Caki2 (cell line): ENCODE results near the gene RANBP1. TPM values are rescaled to one million over a fixed set of nuclear protein-coding genes. Genes with fewer than 3 reads are reported as not detected.

Experiments used
- DNase-seq: peaks from one replicate; pipeline ENCODE4 v3.0.0-alpha.2; 2015; ENCODE audit warnings: low read depth
- in situ Hi-C: cut with HindIII; loops from 2 replicates; pipeline ENCODE4 v1.10.0; 2016; ENCODE audit warnings: low sequenced_read_pairs, low pct_unique_long_range_greater_than_20kb, mixed read lengths
- total RNA-seq: library from RNA; depleted of rRNA; stranded (reverse); fragments of >200 nt; shearing (Covaris generic); gene quantifications from 2 replicates; pipeline ENCODE4 v1.2.3, GENCODE V29; 2014; ENCODE audit warnings: low replicate concordance

RANBP1 gene
- total RNA-seq, 1 experiment from 2014 or later = 816 TPM

GRCh38 chr22:20105456-20106204 is 10.3 kb upstream of the RANBP1 start:
- in situ Hi-C loops = no loop called here
- no peak for DNase-seq

GRCh38 chr22:20106205-20106848 is 9.6 kb upstream of the RANBP1 start:
- no peak for DNase-seq
- in situ Hi-C loops = no loop called here

GRCh38 chr22:20106849-20107237 is 9.1 kb upstream of the RANBP1 start:
- in situ Hi-C loops = no loop called here
- DNase-seq = no peak

GRCh38 chr22:20107471-20107901 is 8.4 kb upstream of the RANBP1 start:
- in situ Hi-C loops = no loop called here
- DNase-seq = no peak

- in situ Hi-C loops = no loop called here
Measured at GRCh38 chr22:20107951-20108756, 7.8 kb upstream of the RANBP1 start.

GRCh38 chr22:20108757-20109230 is 7.1 kb upstream of the RANBP1 start:
- in situ Hi-C loops = no loop called here
- no peak for DNase-seq

More at GRCh38 chr22:20107951-20108756, 7.8 kb upstream of the RANBP1 start:
- DNase-seq = no peak

- DNase-seq = no peak
- in situ Hi-C loops = no loop called here
Measured at GRCh38 chr22:20109411-20110358, 6.2 kb upstream of the RANBP1 start.

- in situ Hi-C loops = no loop called here
- DNase-seq = no peak
Measured at GRCh38 chr22:20110359-20110985, 5.4 kb upstream of the RANBP1 start.

- peak; percentile 40 for DNase-seq
- in situ Hi-C loops = no loop called here
Measured at GRCh38 chr22:20111045-20111688, 4.7 kb upstream of the RANBP1 start.

GRCh38 chr22:20111689-20112622 is 3.9 kb upstream of the RANBP1 start:
- no peak for DNase-seq
- in situ Hi-C loops = no loop called here

GRCh38 chr22:20112623-20113511 is 3.0 kb upstream of the RANBP1 start:
- no peak for DNase-seq
- in situ Hi-C loops = no loop called here

GRCh38 chr22:20113551-20114310 is 2.2 kb upstream of the RANBP1 start:
- in situ Hi-C loops = no loop called here
- DNase-seq = no peak

GRCh38 chr22:20114506-20115475 is 1.1 kb upstream of the RANBP1 start:
- in situ Hi-C loops = no loop called here
- no peak for DNase-seq
